Activated CD8-positive, alpha-beta memory T cell treated with anti-CD3 and anti-CD28 coated beads for 1 hour (primary cell): Measurements from ENCODE around the gene CREB1.
"Not testable (repeated sequence)": the region's sequence is repeated elsewhere in the genome, so short reads cannot be mapped to it uniquely, and the experiment has no call there.

Experiments used
- DNase-seq, 2 donors: peaks; one replicate each; pipeline ENCODE4 v3.0.0-alpha.2; 2020; ENCODE audit warnings: low read depth in 1 of 2; ENCODE audit errors: extremely low read depth in 1 of 2

Gene CREB1

GRCh38 chr2:207614824-207615223 is 85.1 kb downstream of the CREB1 start:
- DNase-seq: no peak

- DNase-seq: no peak
Observed at GRCh38 chr2:207616185-207616584, 86.4 kb downstream of the CREB1 start.

- DNase-seq: no peak
Observed at GRCh38 chr2:207617011-207617671, 87.4 kb downstream of the CREB1 start.

DNA sequence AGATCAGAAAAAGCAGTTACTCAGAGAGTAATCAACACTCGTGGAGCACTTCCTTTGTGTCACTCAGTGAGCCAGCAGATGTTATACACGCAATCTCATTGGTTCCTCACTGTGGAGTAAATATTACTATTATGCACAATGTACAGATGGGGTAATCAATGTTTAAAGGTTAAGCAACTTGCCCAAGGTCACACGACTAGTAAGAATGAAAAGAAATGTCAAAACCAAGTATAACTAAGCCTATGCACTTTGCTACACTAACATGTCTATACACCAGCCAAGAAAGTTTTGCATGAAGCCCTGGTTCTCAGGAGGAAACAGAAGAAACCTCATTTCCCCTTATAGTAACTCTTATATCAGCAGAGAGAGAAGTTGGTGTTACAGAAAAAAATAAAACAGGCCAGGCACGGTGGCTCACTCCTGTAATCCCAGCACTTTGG is 90.0 kb downstream of the CREB1 start:
- no peak for DNase-seq

DNA sequence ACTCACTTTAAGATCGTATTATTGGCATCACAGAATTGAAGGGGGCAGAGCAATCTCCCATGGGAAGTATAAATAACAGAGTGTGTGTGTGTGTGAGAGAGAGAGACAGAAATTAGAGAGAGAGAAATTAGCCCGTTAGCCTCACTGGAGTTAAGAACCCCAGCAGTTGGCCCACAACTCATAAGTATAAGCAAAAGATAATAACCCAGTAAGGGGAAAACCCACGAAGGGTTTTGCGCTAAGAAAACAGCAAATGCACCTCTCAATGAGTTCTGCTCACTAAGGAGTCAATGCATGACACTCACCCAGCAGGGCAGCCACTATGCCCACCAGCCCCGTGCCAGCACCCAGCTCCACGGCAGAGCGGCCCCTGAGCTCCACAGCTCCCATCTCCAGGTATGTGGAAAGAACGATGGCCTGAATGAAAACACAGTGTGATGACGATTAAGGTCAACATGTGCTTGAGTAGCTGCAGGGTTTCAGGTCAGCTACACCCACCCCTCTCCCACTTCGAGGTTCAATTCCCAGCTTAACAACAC is 91.8 kb downstream of the CREB1 start:
- no peak for DNase-seq

GRCh38 chr2:207624185-207625013 is 94.6 kb downstream of the CREB1 start:
- DNase-seq: peak; percentile 17 to 51

- DNase-seq: peak; percentile 87 to 92
Observed at GRCh38 chr2:207625014-207625907, 95.5 kb downstream of the CREB1 start, which contains the start of gene METTL21A. TSS of gene METTL21A (minus strand) at chr2:207625394. CDS start at chr2:207624375, 1,019 bp downstream.

DNA sequence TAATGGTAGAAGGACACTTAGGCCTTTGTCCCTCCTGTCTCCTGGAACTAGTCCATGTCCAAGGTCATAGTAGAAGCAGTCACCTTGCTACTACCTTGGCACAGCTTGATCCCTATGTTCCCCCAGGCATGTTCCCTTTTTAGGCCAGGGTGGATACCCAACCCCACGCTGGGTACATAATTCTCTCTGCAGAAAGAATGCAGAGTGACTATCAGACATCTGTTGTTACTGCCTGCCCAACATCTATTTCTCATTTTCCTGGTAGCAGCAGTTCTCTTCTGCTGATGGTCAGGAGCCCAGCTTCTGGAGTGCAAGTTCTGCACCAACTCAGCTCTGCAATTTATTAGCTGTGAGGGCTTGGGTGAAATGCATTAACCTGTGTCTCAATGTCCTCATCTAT is 99.8 kb downstream of the CREB1 start:
- no peak for DNase-seq

DNA sequence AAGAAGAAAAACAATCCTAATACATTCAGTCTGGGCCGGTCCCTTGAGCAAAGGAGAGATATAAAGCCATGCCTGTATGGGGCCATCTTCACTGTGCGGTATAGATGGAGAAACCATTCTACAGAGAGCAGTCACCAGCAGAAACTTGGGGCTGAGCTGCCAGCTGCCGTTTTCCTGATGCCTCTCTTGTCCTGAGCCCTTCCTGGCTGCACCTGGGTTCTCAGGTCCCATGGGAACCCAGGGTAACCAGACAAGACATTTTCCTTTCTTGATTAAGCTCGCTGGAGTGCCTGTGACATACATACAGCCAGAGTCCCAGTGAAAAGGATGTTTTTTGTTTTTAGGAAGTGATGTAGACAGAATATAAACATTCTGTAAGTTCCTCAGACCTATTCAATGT is 100.7 kb downstream of the CREB1 start:
- DNase-seq: no peak

- DNase-seq: no peak
Observed at GRCh38 chr2:207632575-207633493, 103.1 kb downstream of the CREB1 start.

DNA sequence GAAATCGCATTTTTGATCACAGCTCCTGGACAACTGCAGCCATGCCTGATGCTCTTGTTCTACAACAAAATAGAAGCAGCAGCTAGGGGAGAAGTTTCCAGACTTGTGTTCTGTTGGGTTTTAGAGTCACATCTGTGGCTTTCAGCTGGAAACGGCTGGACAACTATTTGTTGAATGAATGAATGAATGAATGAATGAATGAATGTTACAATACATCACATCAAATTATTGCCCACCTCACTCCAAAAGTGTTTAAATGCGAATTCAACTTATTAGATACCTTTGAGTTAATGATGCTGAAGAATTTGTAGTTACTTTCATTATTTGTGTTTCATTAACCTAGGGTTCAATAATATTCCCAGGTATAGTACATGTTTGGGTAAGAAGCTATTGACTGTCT is 103.9 kb downstream of the CREB1 start:
- DNase-seq: no peak

GRCh38 chr2:207635468-207636200 is 105.9 kb downstream of the CREB1 start:
- DNase-seq: no peak

DNA sequence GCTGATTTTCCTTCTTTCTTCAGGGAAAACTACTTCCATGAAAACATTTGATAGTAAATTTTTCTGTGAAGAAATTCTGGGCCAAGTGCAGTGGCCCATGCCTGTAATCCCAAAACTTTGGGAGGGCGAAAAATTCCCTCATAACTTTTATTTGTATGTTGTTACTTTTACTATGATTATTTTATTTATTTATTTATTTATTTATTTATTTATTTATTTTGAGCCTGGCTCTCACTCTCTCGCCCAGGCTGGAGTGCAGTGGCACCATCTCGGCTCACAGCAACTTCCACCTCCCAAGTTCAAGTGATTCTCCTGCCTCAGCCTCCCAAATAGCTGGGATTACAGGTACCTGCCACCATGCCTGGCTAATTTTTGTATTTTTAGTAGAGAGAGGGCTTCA is 109.5 kb downstream of the CREB1 start:
- DNase-seq: not testable (repeated sequence)

DNA sequence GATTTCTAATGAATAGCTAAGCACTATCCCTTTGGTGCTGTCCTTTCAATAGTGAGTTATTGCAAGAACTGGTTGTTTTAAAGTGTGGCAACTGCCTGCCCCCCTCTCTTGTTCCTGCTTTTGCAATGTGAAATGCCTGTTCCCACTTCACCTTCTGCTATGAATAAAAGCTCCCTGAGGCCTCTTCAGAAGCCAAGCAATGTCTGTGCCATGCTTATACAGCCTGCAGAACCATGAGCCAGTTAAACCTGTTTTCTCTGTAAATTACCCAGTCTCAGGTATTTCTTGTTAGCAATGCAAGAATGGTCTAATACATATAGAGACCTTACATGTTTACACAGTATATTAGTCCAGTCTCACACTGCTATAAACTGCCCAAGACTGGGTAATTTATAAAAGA is 110.4 kb downstream of the CREB1 start:
- no peak for DNase-seq

DNA sequence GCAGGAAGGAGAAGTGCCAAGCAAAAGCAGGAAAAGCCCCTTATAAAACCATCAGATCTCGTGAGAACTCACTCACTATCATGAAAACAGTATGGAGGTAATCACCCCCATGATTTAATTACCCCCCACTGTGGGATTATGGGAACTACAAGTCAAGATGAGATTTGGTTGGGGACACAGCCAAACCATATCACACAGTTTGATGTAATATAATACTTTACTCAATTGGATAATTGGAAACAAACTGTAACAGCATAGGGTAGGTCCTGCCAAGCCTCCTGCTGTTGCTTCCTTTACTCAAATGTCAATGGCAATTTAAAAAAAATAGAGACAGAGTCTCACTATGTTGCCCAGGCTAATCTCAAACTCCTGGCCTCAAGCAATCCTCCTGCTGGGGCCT is 110.9 kb downstream of the CREB1 start:
- DNase-seq: no peak

GRCh38 chr2:207643892-207644291 is 114.1 kb downstream of the CREB1 start:
- no peak for DNase-seq

- not testable (repeated sequence) for DNase-seq
Observed at GRCh38 chr2:207646582-207646981, 116.8 kb downstream of the CREB1 start.
